ENCODE measurements around the gene CCSER2. TPM values are rescaled to one million over a fixed set of nuclear protein-coding genes. Genes with fewer than 3 reads are reported as not detected.

The CCSER2 gene
- total RNA-seq, 4 donors from 2014 or later: 33.7 to 63.9 (median 47.5) TPM

GRCh38 chr10:84336406-84337090 lies 8.2 kb downstream of the CCSER2 start:
- DNase-seq: no peak
- TF ChIP-seq CTCF (IDR thresholded peaks at IDR 0.05) (no peak), POLR2A (IDR thresholded peaks at IDR 0.05) (no peak)
- H3K9me3 ChIP-seq: no peaks in the 10 kb centered on the region
- H3K4me3 ChIP-seq: no peak overlapping the region
- no peak overlapping the region for H3K27ac ChIP-seq
- peaks cover 0 to 42% (median 5%) of the 10 kb centered on the region in 4 donors for H3K4me1 ChIP-seq
- no peaks in the 10 kb centered on the region for H3K36me3 ChIP-seq
- no peaks in the 10 kb centered on the region for H3K27me3 ChIP-seq

GRCh38 chr10:84337199-84337598 lies 8.8 kb downstream of the CCSER2 start:
- Histone ChIP-seq H3K4me1 (peaks cover 0 to 42% (median 4%) of the 10 kb centered on the region in 4 donors), H3K27me3 (no peaks in the 10 kb centered on the region), H3K4me3 (no peak overlapping the region), H3K27ac (no peak overlapping the region), H3K36me3 (no peaks in the 10 kb centered on the region), H3K9me3 (no peaks in the 10 kb centered on the region)
- TF ChIP-seq CTCF (IDR thresholded peaks at IDR 0.05): no peak
- no peak for TF ChIP-seq POLR2A (IDR thresholded peaks at IDR 0.05)
- DNase-seq: no peak

- Histone ChIP-seq H3K27ac (no peak overlapping the region), H3K27me3 (no peaks in the 10 kb centered on the region), H3K9me3 (no peaks in the 10 kb centered on the region), H3K4me1 (peaks cover 0 to 45% (median 6%) of the 10 kb centered on the region in 4 donors), H3K36me3 (no peaks in the 10 kb centered on the region), H3K4me3 (no peak overlapping the region)
- TF ChIP-seq POLR2A (IDR thresholded peaks at IDR 0.05): no peak
- TF ChIP-seq CTCF (IDR thresholded peaks at IDR 0.05): no peak
- DNase-seq: no peak
Measured at GRCh38 chr10:84339025-84339424, 10.6 kb downstream of the CCSER2 start.

- Histone ChIP-seq H3K36me3 (no peaks in the 10 kb centered on the region), H3K27me3 (no peaks in the 10 kb centered on the region), H3K4me3 (no peak overlapping the region), H3K4me1 (peaks cover 0 to 40% (median 5%) of the 10 kb centered on the region in 4 donors), H3K27ac (no peak overlapping the region), H3K9me3 (no peaks in the 10 kb centered on the region)
- no peak for DNase-seq
- no peak for TF ChIP-seq POLR2A (IDR thresholded peaks at IDR 0.05)
- no peak for TF ChIP-seq CTCF (IDR thresholded peaks at IDR 0.05)
Measured at GRCh38 chr10:84340187-84340586, 11.8 kb downstream of the CCSER2 start.

GRCh38 chr10:84340632-84341537 lies 12.5 kb downstream of the CCSER2 start:
- Histone ChIP-seq H3K27me3 (no peaks in the 10 kb centered on the region), H3K27ac (peak overlapping the region in 2 of 4 donors; percentile 4 to 84), H3K4me3 (no peak overlapping the region), H3K9me3 (no peaks in the 10 kb centered on the region), H3K36me3 (no peaks in the 10 kb centered on the region), H3K4me1 (peaks cover 0 to 40% (median 2%) of the 10 kb centered on the region in 4 donors)
- DNase-seq: no peak
- TF ChIP-seq POLR2A (IDR thresholded peaks at IDR 0.05) (no peak), CTCF (IDR thresholded peaks at IDR 0.05) (no peak)
